AG08396 (cell line): ENCODE results near the gene STYX.
"Not testable (repeated sequence)": the region's sequence is repeated elsewhere in the genome, so short reads cannot be mapped to it uniquely, and the experiment has no call there.

Experiments used
- DNase-seq: peaks from one replicate; pipeline ENCODE4 v3.0.0; 2012; ENCODE audit warnings: low spot score, mixed read lengths

STYX gene

DNA sequence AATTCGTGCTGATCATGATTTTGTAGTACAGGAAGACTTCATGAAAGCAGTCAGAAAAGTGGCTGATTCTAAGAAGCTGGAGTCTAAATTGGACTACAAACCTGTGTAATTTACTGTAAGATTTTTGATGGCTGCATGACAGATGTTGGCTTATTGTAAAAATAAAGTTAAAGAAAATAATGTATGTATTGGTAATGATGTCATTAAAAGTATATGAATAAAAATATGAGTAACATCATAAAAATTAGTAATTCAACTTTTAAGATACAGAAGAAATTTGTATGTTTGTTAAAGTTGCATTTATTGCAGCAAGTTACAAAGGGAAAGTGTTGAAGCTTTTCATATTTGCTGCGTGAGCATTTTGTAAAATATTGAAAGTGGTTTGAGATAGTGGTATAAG, 2.5 kb upstream of the STYX start:
- not testable (repeated sequence) for DNase-seq

DNA sequence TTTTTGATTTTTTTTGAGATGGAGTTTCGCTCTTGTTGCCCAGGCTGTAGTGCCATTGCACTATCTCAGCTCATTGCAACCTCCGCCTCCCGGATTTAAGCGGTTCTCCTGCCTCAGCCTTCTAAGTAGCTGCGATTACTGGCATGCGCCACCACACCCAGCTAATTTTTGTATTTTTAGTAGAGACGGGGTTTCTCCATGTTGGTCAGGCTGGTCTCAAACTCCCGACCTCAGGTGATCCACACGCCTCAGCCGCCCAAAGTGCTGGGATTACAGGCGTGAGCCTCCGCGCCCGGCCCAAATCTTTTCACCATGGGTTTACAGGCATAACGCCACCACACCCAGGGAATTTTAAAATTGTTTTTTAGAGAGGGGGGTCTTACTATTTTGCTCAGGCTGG, 931 bp upstream of the STYX start:
- DNase-seq: not testable (repeated sequence)

DNA sequence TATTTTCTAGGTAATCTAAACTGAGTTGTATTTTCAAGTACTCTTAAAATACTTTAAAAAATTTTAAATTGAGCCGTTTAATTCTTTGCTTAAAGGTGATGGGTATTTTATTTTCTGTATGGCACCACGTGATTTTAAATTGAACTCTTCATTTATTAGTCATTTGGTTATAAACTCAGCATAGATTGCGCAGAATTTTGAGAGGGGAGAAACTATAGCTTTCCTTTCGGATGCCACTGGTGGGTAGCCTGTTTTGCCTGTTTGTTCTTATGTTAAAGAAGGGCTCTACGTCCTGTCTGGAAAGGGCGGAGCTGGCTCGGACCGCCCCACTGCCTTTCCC, 411 bp upstream of the STYX start:
- no peak for DNase-seq

DNA sequence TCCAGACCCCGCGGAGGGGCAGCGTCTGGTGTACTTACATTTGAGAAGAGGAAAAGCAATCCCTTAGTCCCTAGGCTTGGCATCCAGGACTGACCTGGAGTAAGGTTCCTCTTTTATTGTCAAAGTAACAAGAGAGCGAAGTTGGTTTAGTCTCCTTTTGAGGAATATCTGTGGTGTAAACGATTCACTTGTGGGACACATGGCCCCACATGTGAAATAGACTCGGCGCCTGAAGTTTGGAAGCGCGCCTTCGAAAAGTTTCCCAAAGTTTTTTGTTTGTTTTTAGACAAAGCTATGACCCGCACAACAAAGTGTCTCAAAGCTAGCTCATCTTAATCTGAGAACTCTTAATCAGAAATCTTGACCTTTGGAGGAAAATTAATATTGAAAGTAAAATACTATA, 744 bp downstream of the STYX start:
- no peak for DNase-seq

DNA sequence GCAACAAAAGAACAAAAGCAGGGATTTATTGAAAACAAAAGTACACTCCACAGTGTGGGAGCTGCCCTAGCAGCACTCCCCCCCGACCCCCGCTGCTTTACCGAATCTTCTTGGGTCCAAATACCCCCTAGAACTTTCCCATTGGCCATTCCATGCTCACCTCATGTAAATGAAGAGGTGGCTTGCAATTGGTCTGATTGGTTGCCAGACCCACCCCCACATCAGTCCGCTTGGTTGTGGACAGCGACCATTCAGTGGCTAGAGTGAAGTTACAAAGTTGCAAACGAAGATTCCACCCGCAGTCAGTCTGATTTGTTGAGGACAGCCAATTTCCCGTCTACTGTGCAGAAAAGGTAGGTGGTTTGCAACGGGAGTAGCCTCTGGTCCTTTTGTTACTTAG, 3.9 kb downstream of the STYX start:
- DNase-seq: no peak

DNA sequence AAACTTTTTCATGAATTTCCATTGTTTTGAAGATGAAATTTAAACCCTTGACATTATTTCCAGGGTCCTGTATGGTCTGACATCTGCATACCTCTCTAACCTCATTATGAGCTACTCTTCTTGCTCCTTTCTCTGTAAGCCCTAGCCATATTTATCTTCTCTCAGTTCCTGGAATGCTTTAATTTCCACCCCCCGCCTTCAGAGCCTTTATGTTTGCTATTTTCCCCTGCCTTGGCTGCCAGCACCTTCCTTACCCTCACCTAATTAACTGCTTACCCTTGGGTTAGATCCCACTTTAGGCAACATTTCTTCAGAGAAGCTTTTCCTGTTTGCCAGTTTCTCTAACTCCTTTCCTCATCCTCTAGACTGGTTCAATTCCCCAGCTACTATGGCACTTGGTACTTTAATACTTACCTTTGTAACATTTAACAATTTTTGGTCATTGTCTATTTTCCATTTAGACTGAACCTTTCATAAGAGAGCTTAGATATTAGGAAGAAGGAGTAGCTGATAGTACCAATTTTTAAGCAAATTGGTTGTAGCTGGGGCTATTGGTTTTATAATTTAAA, 6.0 kb downstream of the STYX start:
- no peak for DNase-seq

DNA sequence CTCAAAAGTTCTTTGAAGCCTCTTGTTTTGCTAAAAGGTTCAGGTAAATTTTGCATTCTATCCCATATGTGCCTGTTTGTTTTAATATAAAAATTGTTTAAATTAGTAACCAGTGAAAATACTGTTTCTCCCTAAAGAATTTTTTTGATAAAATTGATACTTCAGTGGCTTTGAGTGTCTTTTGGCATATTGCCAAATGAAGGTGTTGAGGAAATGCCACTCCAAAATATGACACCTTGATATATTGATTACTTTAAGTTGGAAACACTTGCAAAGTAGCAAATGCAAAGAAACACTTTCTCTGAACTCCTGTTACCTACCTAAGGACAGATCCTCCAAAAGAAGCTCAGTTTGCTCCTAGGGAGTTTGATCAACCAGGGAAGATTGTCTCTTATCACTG, 8.4 kb downstream of the STYX start:
- no peak for DNase-seq

DNA sequence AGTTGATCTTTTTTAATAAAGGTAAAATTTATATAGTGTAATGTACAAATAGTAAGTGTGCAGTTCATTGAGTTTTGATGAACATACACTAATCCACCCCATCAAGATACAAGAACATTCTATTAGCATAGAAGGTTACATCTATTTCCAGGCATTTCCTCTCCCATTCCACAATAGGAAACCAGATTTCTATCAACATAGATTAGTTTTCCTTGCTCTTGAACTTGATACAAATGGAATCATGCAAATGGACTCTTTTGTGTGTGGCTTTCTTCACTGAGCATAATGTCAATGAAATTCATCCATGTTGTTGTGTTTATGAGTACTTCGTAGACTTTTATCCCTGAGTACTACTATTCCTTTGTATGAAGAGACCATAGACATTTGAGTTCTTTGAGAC, 10.8 kb downstream of the STYX start:
- DNase-seq: no peak

DNA sequence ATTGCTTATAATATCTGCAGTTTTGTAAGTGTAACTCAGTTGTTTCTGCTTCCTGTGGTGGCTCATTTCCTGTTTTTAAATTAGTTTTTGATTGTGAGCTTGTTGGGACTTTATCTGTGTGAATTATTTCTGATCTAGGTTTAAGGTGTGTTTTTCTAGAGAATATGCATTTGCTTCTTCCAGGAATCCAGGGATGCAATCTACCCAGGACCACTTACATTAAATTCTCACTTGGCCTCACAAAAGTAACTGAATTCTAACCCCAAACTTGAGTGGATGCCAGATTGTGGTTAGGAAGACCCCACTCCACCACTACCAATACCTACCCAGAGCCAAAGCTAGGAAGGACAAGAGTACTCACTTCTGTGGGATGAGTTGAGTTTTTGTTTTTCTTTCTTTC, 11.9 kb downstream of the STYX start:
- DNase-seq: no peak

DNA sequence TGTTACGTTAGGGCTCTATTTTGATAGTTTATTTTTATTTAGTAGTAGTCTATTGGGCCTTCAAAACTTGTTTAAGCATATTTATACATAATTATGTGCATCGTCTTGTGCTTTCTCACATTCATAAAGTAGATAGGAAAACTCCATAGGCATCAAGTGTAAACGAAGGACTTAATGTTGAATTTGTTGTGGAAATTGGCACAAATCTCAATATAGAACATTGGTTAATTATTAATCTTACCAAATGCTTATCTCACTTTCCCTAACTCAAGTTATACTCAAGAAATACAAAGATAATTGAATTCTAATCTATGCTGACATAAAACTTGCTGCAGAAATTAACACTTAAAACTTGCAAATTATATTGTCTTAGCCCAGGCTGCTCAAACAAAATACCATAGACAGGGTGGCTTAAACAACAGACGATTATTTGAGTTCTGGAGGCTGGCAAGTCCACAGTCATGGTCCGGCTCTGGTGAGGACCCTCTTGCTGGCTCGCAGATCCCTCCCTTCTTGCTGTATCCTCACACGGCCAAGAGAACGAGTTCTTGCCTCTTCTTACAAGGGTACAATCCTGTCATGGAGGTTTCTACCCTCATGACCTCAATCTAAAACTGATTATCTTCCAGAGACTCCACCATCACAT, 18.8 kb downstream of the STYX start:
- DNase-seq: no peak

DNA sequence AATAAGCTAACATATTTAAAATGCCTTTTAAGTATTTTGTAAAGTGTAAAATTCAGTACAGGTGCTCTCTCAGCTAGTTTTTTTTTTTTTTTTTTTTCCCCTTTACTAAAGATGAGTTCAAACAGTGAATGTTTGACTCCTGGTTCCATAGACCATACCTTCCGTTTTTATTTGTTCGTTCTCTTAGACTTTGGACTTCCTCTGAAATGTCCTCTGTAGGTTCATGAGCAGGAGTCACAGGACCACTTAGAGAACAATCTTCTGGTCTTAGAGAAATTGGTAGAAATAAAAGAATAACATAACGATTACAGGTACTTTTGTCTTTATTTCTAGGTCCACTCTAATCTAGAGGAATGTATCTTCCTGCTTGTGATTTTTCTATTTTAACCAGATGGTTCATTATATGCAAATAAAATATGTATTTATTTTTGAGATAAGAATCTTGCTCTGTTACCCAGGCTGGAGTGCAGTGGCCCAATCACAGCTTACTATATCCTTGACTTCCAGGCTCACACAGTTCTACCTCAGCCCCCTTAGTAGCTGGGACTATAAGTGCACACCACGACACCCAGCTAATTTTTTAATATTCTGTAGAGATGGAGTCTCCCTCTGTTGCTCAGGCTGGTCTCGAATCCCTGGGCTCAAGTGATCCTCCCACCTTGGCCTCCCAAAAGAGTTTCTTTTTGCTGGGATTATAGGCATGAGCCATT, 25.8 kb downstream of the STYX start:
- DNase-seq: no peak

DNA sequence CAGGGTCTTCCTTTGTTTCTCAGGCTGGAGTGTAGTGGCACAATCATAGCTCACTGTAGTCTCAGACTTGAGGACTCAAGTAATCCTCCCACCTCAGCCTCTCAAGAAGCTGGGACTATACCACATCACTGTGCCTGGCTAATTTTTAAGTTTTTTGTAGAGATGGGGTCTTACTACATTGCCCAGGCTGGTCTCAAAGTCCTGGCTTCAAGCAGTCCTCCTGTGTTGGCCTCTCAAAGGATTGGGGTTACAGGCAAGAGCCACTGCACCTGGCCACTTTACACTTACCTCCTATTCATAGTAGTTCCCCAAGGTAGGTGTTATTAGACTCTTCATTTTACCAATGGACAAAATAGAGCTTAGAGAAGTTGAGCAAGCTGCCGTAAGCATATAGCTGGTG, 29.2 kb downstream of the STYX start:
- DNase-seq: no peak

DNA sequence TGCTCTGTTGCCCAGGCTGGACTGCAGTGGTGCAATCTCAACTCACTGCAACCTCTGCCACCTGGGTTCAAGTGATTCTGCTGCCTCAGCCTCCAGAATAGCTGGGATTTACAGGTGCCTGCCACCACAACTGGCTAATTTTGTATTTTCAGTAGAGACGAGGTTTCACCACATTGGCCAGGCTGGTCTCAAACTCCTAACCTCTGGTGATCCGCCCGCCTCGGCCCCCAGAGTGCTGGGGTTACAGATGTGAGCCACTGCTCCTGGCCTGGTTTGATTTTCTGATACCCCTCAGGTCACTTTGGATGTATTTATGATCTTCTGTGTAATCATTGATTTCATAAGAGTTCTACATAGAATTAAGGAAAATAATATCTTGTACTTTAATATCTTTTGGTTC, 33.0 kb downstream of the STYX start:
- DNase-seq: not testable (repeated sequence)

DNA sequence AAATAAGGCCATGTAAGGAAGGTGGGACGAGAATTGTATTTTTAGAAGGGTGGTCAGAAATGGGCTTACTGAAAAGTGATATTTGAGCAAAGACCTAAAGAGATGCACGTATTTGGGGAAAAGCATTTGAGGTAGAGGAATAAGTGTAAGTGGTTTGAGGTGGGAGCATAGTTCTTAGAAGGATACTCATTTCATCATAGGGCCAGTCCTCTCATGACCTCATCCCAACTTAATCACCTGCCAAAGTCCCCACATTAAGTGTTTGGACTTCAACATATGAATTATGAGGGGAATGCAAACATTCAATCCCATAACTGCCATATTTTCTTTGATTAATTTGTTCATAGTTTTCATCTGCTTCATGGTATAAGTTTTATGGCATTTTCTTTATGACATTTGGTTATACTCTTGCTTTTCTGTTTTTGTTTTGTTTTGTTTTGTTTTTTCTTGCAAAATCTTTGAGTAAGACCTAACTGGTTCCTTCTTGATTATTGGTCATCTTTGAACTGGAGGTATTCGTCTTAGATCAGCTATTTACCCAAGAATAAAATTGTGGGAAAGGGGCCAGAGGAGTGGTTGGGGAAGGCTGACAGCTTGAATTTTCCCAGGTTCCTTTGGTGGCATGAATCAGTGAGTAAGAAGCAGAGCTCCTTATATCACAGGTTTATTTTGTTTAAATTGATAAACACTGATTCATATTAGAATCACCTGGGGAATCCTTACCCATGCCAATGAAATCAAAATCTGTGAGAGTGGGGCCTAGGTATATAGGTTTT, 37.3 kb downstream of the STYX start:
- DNase-seq: no peak

DNA sequence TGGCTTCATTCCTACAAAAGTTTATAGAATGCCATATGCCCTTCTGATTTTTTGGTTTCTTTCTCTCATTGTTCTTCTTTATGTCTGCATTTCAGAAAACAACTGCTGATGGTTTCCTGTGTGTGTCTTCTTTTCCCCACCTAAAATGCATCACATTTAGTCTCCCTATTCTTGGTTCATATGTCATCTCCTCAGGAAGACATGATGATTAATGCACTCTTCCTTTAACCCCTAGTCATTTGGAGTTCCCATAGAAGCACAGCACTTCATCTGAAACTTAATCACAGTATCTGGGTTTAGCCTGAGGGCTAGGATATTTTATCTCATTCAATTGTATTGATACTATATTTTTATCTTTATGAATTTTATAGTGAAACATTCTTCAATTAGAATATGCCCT, 39.9 kb downstream of the STYX start:
- DNase-seq: no peak

DNA sequence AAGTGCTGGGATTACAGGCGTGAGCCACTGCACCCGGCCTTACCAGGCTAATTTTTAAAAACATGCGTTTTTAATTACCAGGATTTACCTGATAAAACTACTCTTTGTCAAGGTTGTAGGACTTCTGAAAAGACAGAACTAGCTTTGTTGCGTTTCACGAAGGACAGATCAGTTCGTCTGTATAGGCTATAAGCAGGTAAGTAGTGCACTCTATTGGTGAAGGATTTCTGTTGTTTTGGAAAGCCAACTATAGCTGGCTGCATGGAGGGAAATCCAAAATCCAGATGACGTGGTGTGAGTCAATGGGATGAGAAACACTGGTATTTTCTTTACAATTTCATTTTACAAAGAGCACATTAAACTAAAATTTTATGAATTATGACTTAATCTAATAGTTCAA, 46.9 kb downstream of the STYX start:
- no peak for DNase-seq

DNA sequence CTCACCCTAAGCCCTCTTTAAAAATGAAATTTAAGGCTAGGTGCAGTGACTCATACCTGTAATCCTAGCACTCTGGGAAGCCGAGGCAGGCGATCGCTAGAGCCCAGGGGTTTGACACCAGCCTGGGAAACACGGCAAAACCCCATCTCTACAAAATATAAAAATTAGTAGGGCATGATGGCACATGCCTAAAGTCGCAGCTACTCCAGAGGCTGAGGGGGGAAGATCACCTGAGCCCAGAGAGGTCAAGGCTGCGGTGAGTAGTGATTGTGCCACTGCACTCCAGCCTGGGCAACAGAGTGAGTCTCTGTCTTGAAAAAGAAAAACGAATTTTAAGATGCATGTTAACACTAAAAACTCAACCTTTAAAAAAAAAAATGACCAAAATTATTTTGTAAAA, 48.7 kb downstream of the STYX start:
- no peak for DNase-seq

DNA sequence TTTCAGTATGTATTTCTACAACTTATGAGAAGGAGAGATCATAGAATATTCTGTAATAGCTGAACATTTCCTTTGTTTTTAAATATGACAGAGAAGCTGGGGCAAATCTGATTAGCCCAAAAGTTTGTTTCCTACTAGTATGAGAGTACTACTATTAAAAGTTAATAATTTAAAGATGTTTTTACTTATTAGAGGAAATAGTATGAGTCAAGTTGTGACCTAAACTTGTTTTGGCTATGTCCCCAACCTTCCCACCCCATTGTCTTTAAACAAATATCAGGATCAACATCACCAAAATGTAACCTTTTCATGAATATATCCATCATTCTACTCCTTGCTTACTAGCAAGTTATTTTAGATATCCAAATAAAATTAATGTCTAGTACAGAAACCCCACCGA, 50.9 kb downstream of the STYX start:
- no peak for DNase-seq

DNA sequence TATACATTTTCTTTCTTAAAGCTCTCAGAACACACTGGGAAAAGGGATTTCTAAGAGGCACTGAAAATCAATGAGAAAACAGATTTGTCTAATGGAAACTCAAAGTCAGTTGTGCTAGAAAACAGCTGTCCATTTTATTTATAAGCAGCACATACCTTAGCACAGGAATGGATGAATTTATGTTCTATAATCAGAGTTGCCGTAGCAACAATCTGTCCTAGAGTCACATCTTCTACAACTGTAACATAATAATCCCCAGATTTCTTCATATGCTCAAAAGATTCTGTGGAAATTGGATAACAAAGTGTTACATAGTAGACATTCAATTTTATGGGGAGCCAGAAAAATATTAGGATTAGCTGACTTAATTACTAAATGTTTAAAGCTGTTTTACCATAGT, 51.7 kb downstream of the STYX start:
- DNase-seq: no peak

DNA sequence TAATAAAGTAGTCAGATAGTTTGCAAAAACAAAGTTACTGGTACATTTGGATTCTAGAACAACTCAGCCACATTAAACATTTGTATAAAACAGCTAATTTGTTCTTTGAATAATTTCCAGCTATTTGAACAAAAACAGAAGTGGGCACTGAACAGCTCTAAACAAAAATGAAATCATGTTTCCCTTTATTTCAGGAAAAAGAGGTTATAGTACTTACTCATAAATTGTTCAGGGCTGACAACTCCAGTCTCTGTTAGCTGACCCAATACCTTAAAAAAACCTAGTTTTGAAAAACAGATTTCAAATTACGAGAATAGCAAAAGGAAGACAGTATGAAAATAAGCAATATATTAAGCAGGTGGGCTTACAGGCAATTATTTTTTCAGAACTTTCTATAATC, 53.2 kb downstream of the STYX start:
- DNase-seq: no peak

DNA sequence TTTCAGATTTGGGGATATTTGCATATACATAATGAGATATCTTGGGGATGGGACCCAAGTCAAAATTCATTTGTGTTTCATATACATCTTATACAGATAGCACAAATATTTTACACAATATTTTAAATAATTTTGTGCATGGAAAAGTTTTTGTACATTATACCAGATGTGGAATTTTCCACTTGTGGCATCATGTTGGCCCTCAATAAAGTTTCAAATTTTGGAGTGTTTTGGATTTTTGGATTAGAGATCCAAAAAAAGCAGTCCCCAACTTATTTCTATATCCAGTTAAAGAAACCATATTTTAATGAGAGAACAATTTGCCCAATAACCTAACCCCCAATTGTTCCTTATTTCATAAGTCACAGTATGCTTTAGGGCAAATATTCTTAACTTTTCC, 56.9 kb downstream of the STYX start:
- no peak for DNase-seq

DNA sequence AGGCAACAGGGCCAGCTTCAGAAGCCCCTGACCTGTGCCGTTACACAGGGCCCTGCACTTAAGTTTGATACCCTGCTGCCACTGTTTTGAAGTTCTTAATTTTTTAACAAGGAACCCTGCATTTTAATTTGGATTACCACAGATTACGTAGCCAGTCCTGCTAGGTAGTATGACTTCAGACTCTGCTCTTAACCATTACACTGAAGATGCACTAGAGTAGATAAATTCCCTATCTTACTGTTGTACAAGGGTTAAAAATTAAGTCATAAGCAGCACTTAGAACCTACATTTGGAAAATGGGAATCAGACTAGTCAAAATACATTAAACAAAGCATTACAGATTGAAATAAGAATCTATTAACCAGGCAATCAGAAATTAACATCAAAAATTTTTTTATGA, 59.2 kb downstream of the STYX start:
- DNase-seq: no peak
